ENCODE results near the gene PRDM13. TPM values are rescaled to one million over a fixed set of nuclear protein-coding genes. Genes with fewer than 3 reads are reported as not detected.

Gene PRDM13
- total RNA-seq, 1 donor from 2014 or later = not detected

- H3K36me3 Mint-ChIP-seq = no peaks in the 10 kb centered on the region
- DNase-seq (ENCODE audit: extremely low spot score, unreplicated experiment) = no peak
- no peak overlapping the region for H3K27ac Mint-ChIP-seq
- TF ChIP-seq CTCF (conservative IDR thresholded peaks at IDR 0.05) = no peak
- no peak overlapping the region for H3K4me3 Mint-ChIP-seq
- H3K4me1 Mint-ChIP-seq (ENCODE audit: unreplicated experiment) = peaks cover 5% of the 10 kb centered on the region
- H3K27me3 Mint-ChIP-seq = peaks cover 97% of the 10 kb centered on the region
- no peaks in the 10 kb centered on the region for H3K9me3 Mint-ChIP-seq
These were observed 550 bp upstream of the PRDM13 start for GRCh38 chr6:99605911-99606655.

- Mint-ChIP-seq H3K36me3 (no peaks in the 10 kb centered on the region), H3K4me1 (ENCODE audit: unreplicated experiment) (peaks cover 3% of the 10 kb centered on the region), H3K27ac (no peak overlapping the region), H3K4me3 (no peak overlapping the region), H3K27me3 (peaks cover 97% of the 10 kb centered on the region), H3K9me3 (no peaks in the 10 kb centered on the region)
- DNase-seq (ENCODE audit: extremely low spot score, unreplicated experiment) = no peak
- TF ChIP-seq CTCF (conservative IDR thresholded peaks at IDR 0.05) = no peak
These were observed 893 bp downstream of the PRDM13 start for GRCh38 chr6:99607416-99608036.

GRCh38 chr6:99608059-99608885 is 1.6 kb downstream of the PRDM13 start:
- TF ChIP-seq CTCF (conservative IDR thresholded peaks at IDR 0.05) = no peak
- Mint-ChIP-seq H3K4me1 (ENCODE audit: unreplicated experiment) (no peaks in the 10 kb centered on the region), H3K36me3 (no peaks in the 10 kb centered on the region), H3K27ac (no peak overlapping the region), H3K27me3 (peaks cover 97% of the 10 kb centered on the region), H3K4me3 (no peak overlapping the region), H3K9me3 (no peaks in the 10 kb centered on the region)
- no peak for DNase-seq (ENCODE audit: extremely low spot score, unreplicated experiment)

GRCh38 chr6:99608886-99609482 is 2.4 kb downstream of the PRDM13 start:
- Mint-ChIP-seq H3K4me1 (ENCODE audit: unreplicated experiment) (no peaks in the 10 kb centered on the region), H3K4me3 (no peak overlapping the region), H3K36me3 (no peaks in the 10 kb centered on the region), H3K27ac (no peak overlapping the region), H3K9me3 (no peaks in the 10 kb centered on the region), H3K27me3 (peaks cover 92% of the 10 kb centered on the region)
- no peak for TF ChIP-seq CTCF (conservative IDR thresholded peaks at IDR 0.05)
- DNase-seq (ENCODE audit: extremely low spot score, unreplicated experiment) = no peak

- TF ChIP-seq CTCF (conservative IDR thresholded peaks at IDR 0.05) = no peak
- Mint-ChIP-seq H3K9me3 (no peaks in the 10 kb centered on the region), H3K27me3 (peaks cover 92% of the 10 kb centered on the region), H3K4me1 (ENCODE audit: unreplicated experiment) (no peaks in the 10 kb centered on the region), H3K36me3 (no peaks in the 10 kb centered on the region), H3K4me3 (no peak overlapping the region), H3K27ac (no peak overlapping the region)
- DNase-seq (ENCODE audit: extremely low spot score, unreplicated experiment) = no peak
These were observed 3.4 kb downstream of the PRDM13 start for GRCh38 chr6:99609905-99610489.

Measured in type B pancreatic cell (in vitro differentiated cells).